AG08395 (cell line): ENCODE measurements around the gene MRPL33.

Source experiments
- DNase-seq: peaks from one replicate; pipeline ENCODE4 v3.0.0; 2012; ENCODE audit warnings: mixed read lengths, low spot score

Gene MRPL33

DNA sequence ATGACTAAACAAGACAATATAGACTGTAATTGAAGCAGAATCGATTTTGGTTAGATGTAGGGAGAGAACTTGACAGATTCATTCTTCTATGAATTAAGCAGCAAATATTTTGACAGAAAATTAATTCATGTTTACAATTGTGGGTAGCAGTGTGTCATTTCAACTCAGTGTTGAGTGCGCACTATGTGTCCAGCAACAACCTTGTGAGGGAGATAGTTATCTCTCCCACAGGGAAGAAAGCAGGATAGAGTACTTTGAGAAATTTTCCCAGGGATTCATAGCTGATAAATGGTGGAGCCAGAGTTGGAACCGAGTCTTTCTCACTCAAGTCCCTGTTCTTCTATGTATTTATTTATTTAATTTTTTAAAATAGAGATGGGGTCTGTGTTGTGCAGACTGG is 5.2 kb downstream of the MRPL33 start:
- no peak for DNase-seq

DNA sequence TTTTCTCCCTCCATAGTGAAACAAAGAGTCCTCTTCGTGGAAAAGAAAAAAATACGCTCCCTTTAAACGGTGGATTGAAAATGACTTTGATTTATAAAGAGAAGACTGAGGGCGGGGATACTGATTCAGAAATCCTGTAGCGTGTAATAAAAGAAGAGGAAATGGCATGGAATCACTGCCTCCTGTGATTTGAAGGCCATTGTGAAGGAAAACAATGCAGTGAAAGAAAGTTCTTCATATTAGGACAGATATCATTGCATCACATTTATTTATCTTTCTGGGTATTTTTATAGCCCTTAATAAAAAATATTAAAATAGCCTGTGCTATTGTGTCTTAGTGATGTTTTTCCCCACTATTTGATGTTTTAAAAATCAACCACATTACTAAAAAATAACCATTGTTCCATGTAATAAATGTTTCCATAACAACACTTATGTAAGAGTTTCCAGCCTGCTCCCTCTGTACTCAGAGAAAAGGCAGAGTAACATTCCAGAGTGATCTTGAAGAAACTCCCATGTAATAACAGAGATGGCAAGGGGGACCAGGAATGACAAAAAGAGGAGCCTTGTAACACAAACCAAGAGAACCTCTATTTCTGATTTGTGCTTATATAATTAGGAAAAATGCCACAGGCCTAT is 8.0 kb downstream of the MRPL33 start:
- DNase-seq, result no peak

- no peak for DNase-seq
Observed at GRCh38 chr2:27781496-27781895, 10.0 kb downstream of the MRPL33 start.

GRCh38 chr2:27782701-27783100 is 11.2 kb downstream of the MRPL33 start:
- DNase-seq, result no peak

DNA sequence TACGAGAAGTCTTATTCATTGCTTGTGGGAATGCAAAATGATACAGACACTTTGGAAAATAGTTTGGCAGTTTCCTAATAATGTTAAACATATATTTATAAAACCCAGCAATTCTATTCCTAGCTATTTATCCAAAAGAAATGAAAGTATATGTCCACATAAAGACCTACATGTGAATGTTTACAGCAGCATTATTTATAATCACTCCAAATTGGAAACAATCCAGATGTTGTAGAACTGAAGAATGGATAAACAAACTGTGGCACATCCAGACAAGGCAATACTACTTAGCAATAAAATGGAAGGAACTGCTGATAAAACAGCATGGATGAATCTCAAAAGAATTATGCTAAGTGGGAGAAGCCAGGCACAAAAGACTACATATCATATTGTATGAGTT is 19.3 kb downstream of the MRPL33 start:
- no peak for DNase-seq

DNA sequence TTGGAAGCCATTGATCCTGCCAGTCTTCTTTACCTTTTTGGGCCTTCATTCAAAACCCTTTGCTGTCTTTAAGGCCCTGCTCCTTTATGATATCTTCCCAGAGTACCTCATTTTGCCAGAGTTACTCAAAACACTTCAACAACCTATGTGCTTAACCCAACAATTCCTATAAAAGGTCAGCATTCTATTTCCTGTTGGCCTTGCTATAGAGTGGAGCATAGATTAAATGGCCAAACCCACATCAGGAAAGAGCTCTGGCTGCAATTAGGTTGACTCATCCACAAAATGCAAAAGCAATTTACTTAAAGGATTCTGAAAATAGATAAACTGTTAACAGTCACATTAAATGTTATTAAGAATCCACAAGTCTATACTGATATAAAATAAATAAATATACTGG is 21.2 kb downstream of the MRPL33 start:
- DNase-seq, result peak; percentile 17

DNA sequence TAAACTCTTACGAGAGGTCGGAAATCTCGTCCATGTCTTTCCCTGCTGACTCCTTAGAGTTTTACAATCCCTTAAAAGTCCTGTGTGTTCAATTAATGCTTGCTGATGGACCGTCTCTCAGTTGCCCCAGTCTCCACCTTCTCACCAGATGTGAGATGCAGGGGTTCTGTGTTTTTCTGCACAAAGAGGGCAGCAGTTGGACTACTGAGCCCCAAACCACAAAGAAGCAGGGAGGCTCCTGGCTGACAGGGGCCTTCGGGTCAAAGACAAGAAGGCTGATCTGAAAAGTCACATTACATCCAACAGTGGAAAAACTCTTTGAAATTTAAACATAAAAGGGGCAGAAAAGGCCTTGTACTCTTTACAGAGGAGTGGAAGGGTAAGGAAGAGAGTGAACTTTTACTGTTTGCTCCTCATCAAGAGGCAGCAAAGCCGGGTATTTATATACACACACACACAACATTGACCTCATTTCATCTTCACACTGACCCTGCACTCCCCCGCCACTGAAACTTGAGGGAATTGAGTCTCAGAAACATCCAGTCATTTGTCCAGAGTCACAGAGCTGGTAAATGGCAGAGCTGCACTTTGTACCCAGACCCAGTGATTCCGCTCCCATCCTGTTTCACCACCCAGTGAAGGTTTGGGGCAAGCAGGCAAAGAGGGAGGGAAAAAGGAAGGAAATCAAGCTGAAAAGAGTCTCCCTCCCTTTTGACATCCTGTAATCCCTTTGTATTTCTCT is 23.7 kb downstream of the MRPL33 start:
- no peak for DNase-seq

GRCh38 chr2:27795868-27796277 is 24.4 kb downstream of the MRPL33 start:
- no peak for DNase-seq

- no peak for DNase-seq
Observed at GRCh38 chr2:27796791-27797765, 25.6 kb downstream of the MRPL33 start.

GRCh38 chr2:27797841-27798240 is 26.3 kb downstream of the MRPL33 start:
- no peak for DNase-seq

GRCh38 chr2:27798486-27798885 is 27.0 kb downstream of the MRPL33 start:
- DNase-seq, result no peak

DNA sequence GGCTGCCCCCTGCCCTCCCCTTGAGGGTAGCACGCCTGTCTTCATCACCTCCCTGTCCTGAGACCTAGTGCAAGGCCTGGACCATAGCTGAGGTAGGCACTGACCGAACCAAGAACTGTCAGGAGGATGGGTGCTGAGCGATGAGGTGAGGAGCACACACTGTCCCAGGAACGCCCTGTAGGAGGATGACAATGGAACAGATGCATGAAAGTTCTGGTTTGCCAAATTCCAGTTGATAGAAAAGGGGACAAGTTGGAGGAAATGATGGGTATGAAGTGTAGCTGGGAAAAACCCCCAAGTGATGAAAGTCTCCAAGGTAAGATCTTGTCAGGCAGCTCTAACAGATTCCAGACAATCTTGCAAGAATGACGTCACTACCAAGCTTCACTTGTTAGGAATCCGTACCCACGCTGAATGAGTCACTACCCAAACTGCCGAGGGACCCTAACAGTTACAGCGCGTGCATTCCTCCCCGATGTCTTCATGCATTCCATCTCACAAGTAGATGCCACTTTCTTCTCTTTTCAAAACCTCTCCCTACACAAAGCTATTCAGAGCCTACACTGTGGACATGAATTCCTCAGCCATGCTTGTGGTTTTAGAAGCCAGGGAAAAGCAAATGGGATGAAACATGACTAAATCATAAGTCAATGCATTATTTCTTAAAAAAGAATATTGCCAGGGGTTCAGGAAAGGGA is 27.6 kb downstream of the MRPL33 start:
- peak; percentile 96 for DNase-seq

DNA sequence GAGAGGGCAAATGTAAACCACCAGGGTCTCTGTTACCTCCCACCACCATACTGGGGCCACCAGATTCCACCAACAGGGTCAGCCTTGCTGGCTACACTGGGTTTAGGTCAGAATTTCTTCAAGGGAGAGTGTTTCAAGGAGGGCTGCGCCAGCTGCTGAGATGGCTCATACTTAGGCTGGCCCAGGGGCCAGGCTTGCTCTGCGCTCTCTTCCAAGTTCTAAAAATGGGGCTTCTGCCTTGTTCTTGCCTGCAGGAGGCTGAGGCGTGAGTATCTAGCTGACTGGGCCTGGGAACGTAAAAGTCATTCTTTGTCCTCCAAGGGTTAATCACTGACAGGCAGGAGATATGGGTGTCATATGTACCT is 28.1 kb downstream of the MRPL33 start:
- DNase-seq, result peak; percentile 56

GRCh38 chr2:27800856-27801255 is 29.3 kb downstream of the MRPL33 start:
- DNase-seq, result no peak

- DNase-seq, result no peak
Observed at GRCh38 chr2:27802547-27802946, 31.0 kb downstream of the MRPL33 start.

GRCh38 chr2:27803046-27803445 is 31.5 kb downstream of the MRPL33 start:
- DNase-seq, result no peak

- DNase-seq, result peak; percentile 53
Observed at GRCh38 chr2:27804146-27804545, 32.6 kb downstream of the MRPL33 start.

GRCh38 chr2:27805180-27805579 is 33.7 kb downstream of the MRPL33 start:
- no peak for DNase-seq

DNA sequence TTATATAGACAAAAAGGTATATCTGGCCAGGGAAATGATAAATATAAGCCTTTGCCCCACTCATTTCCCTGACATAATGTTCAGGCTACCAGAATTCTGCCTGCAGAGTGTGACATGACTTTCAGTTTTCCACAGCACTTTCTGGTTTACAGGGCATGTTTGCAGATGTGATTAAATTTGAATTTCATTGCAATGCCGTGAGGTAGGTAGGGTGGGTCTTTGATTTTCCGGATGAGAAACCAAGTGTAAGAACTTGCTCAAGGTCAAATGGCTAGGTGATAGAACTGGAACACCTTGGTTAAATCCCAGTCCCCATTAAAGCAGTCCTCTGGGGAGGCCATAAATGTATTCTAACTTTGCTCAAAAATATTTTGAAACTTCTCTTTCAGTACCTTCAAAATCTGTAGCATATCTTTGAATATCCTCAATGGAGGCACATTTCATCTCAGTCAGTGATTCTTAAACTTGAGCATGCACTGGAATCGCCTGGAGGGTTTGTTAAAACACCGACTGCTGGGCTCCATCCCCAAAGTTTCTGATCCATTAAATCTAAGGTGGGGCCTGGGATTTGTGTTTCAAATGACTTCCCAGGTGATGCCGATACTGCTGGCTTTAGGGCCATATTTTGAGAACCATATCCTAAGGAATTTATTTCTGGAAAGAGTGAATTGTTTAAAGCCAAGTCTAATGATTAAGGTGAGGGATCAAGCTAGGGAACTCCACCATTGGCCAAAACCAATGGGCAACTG is 35.0 kb downstream of the MRPL33 start:
- no peak for DNase-seq

DNA sequence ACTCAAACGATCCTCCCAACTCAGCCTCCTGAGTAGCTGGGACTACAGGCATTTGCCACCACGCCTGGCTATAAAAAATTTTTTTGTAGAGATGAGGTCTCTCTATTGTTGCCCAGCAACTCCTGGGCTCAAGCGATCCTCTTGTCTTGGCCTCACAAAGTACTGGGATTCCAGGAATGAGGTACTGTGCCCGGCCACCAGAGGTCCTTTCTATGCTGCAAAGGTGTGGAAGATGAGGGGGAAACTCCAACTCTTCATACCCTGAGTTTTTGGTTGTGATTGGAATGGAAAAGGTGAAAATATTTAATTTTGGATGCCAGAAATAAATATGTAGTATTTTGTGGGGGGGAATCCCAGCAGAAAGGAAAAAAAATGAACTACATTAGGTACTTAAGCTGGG is 36.0 kb downstream of the MRPL33 start:
- DNase-seq, result no peak

- no peak for DNase-seq
Observed at GRCh38 chr2:27808418-27808817, 36.9 kb downstream of the MRPL33 start.
